Gastrocnemius medialis (tissue), 4 donors: ENCODE results near the gene FADS3. TPM values are rescaled to one million over a fixed set of nuclear protein-coding genes. Genes with fewer than 3 reads are reported as not detected.
"Not testable (repeated sequence)": the region's sequence is repeated elsewhere in the genome, so short reads cannot be mapped to it uniquely, and the experiment has no call there.

Source experiments
- ATAC-seq, 2 donors: fragments of 150-250 bp; one replicate each; pipeline ENCODE4 v1.9.1; 2016
- DNase-seq, 2 donors: peaks; one replicate each; pipeline ENCODE4 v3.0.0-alpha.2; 2019
- H3K27ac ChIP-seq, 4 donors: fragments of 200-600 bp; sonication (generic); 1 replicate in 1 of 4; 2 replicates in 3 of 4; pipeline ENCODE4 v1.5.1; 2016 to 2018; ENCODE audit warnings: mild to moderate bottlenecking in 2 of 4, moderate library complexity in 1 of 4
- H3K27me3 ChIP-seq, 3 donors: fragments of 200-600 bp; sonication (generic) in 2 of 3; 1 replicate in 1 of 3; 2 replicates in 2 of 3; pipeline versions ENCODE4 v1.5.1 to v1.6.0; 2016 to 2019; ENCODE audit warnings: mild to moderate bottlenecking in 1 of 3, moderate library complexity in 1 of 3
- H3K36me3 ChIP-seq, 2 donors: fragments of 200-600 bp; sonication (generic) in 1 of 2; one replicate each; pipeline ENCODE4 v1.5.1; 2017 to 2018
- H3K4me1 ChIP-seq, 2 donors: fragments of 200-600 bp; sonication (generic) in 1 of 2; one replicate each; pipeline ENCODE4 v1.5.1; 2016 to 2017; ENCODE audit warnings: mild to moderate bottlenecking in 2 of 2
- H3K4me3 ChIP-seq, 4 donors: fragments of 200-600 bp; sonication (generic) in 3 of 4; 1 replicate in 1 of 4; 2 replicates in 3 of 4; pipeline ENCODE4 v1.5.1; 2016 to 2019; ENCODE audit warnings: mild to moderate bottlenecking in 2 of 4
- H3K9me3 ChIP-seq, 3 donors: fragments of 200-600 bp; sonication (generic) in 2 of 3; 1 replicate in 1 of 3; 2 replicates in 2 of 3; pipeline ENCODE4 v1.5.1; 2016 to 2019
- CTCF ChIP-seq, 5 experiments: fragments of 450-650 bp in 3 of 5; fragments of 200-600 bp in 2 of 5; sonication (generic) in 2 of 5; IDR thresholded peaks in 4 of 5; conservative IDR thresholded peaks in 1 of 5; 1 replicate in 4 of 5; 2 replicates in 1 of 5; pipeline ENCODE4 v1.5.1; 2016 to 2019; ENCODE audit warnings: antibody characterized with exemption in 5 of 5, mild to moderate bottlenecking in 3 of 5, moderate library complexity in 3 of 5
- POLR2A ChIP-seq, 2 donors: fragments of 450-650 bp; IDR thresholded peaks; one replicate each; pipeline ENCODE4 v1.6.1; 2017; ENCODE audit warnings: antibody characterized with exemption in 2 of 2, mild to moderate bottlenecking in 2 of 2, moderate library complexity in 2 of 2
- in situ Hi-C, 4 donors: fragments of 200-750 bp; cut with MboI; loops; one replicate each; pipeline versions ENCODE4 v1.15.0 to v1.8.0; 2017; ENCODE audit warnings: low sequenced_read_pairs in 4 of 4
- intact Hi-C: fragments of 100-400 bp; cut with DNase I; formaldehyde crosslinking; loops from one replicate; pipeline ENCODE4 v1.15.1; 2023; ENCODE audit warnings: low total_unique reads
- total RNA-seq, 4 donors: library from RNA; depleted of rRNA; stranded (reverse); fragments of >200 nt; gene quantifications; one replicate each; pipeline versions ENCODE4 v1.1.0 to v1.2.3, GENCODE V29; 2016

The FADS3 gene
- total RNA-seq, 4 donors from 2014 or later = 40.7 to 196 (median 89.0) TPM

GRCh38 chr11:61882879-61883278 lies 8.5 kb downstream of the FADS3 start:
- Histone ChIP-seq H3K9me3 (no peaks in the 10 kb centered on the region), H3K36me3 (peaks cover 0 to 19% of the 10 kb centered on the region in 2 donors), H3K27ac (peak overlapping the region in 1 of 4 donors; percentile 36), H3K4me1 (peaks cover 7 to 9% of the 10 kb centered on the region in 2 donors), H3K4me3 (no peak overlapping the region), H3K27me3 (no peaks in the 10 kb centered on the region)
- DNase-seq (no peak), ATAC-seq (no peak)
- intact Hi-C loops = no loop called here
- TF ChIP-seq POLR2A (IDR thresholded peaks at IDR 0.05) (no peak), CTCF (IDR thresholded peaks at IDR 0.05 in 4 of 5, conservative IDR thresholded peaks at IDR 0.05 in 1 of 5) (no peak)
- in situ Hi-C loops = loop anchor here in 1 of 4 donors (10.0 kb wide), 1 partner anchor 72 kb away; the partner anchor contains the start of gene BEST1

- DNase-seq, H3K4me3 ChIP-seq, intact Hi-C loops, H3K27me3 ChIP-seq, ATAC-seq, H3K9me3 ChIP-seq, H3K4me1 ChIP-seq: not testable (repeated sequence)
- in situ Hi-C loops = loop anchor here in 1 of 4 donors (10.0 kb wide), 1 partner anchor 73 kb away; the partner anchor contains the start of gene BEST1
- peak overlapping the region in 2 of 4 donors; percentile 62 to 65 for H3K27ac ChIP-seq
- peaks cover 0 to 26% of the 10 kb centered on the region in 2 donors for H3K36me3 ChIP-seq
These were observed 9.1 kb downstream of the FADS3 start for GRCh38 chr11:61882267-61882666.

GRCh38 chr11:61881397-61881796 lies 9.9 kb downstream of the FADS3 start:
- peaks cover 0 to 30% of the 10 kb centered on the region in 2 donors for H3K36me3 ChIP-seq
- in situ Hi-C loops (loop anchor here in 1 of 4 donors (10.0 kb wide), 1 partner anchor 73 kb away; the partner anchor contains the start of gene BEST1), intact Hi-C loops (no loop called here)
- H3K9me3 ChIP-seq = no peaks in the 10 kb centered on the region
- no peaks in the 10 kb centered on the region for H3K27me3 ChIP-seq
- ATAC-seq (peak; percentile 65 to 67), DNase-seq (no peak)
- no peaks in the 10 kb centered on the region for H3K4me1 ChIP-seq
- TF ChIP-seq POLR2A (IDR thresholded peaks at IDR 0.05) (no peak), CTCF (IDR thresholded peaks at IDR 0.05 in 4 of 5, conservative IDR thresholded peaks at IDR 0.05 in 1 of 5) (no peak)
- no peak overlapping the region for H3K4me3 ChIP-seq
- H3K27ac ChIP-seq = peak overlapping the region; percentile 55 to 65 (median 63)

GRCh38 chr11:61880454-61880853 lies 10.9 kb downstream of the FADS3 start:
- ATAC-seq (no peak), DNase-seq (no peak)
- in situ Hi-C loops = loop anchor here in 1 of 4 donors (10.0 kb wide), 1 partner anchor 74 kb away; the partner anchor contains the start of gene BEST1
- Histone ChIP-seq H3K27ac (peak overlapping the region in 2 of 4 donors; percentile 33 to 36), H3K36me3 (peaks cover 0 to 39% of the 10 kb centered on the region in 2 donors), H3K27me3 (no peaks in the 10 kb centered on the region), H3K9me3 (no peaks in the 10 kb centered on the region), H3K4me3 (no peak overlapping the region), H3K4me1 (no peaks in the 10 kb centered on the region)
- TF ChIP-seq POLR2A (IDR thresholded peaks at IDR 0.05) (no peak), CTCF (IDR thresholded peaks at IDR 0.05 in 4 of 5, conservative IDR thresholded peaks at IDR 0.05 in 1 of 5) (no peak)
- intact Hi-C loops = no loop called here

GRCh38 chr11:61880031-61880430 lies 11.3 kb downstream of the FADS3 start:
- intact Hi-C loops = no loop called here
- no peaks in the 10 kb centered on the region for H3K27me3 ChIP-seq
- ATAC-seq = no peak
- in situ Hi-C loops = loop anchor here in 1 of 4 donors (10.0 kb wide), 1 partner anchor 75 kb away; the partner anchor contains the start of gene BEST1
- no peak overlapping the region for H3K4me3 ChIP-seq
- TF ChIP-seq CTCF (IDR thresholded peaks at IDR 0.05 in 4 of 5, conservative IDR thresholded peaks at IDR 0.05 in 1 of 5) = no peak
- DNase-seq = no peak
- H3K36me3 ChIP-seq = peaks cover 0 to 39% of the 10 kb centered on the region in 2 donors
- H3K4me1 ChIP-seq = no peaks in the 10 kb centered on the region
- no peaks in the 10 kb centered on the region for H3K9me3 ChIP-seq
- no peak overlapping the region for H3K27ac ChIP-seq
